Epithelial cell of esophagus (primary cell): ENCODE data around the gene CELF1.
A peak's percentile ranks its signal among the peaks of the same experiment; 100 is the strongest.
"Not testable (repeated sequence)": the region's sequence is repeated elsewhere in the genome, so short reads cannot be mapped to it uniquely, and the experiment has no call there.

Experiments used
- DNase-seq: peaks from one replicate; pipeline ENCODE4 v3.0.0; 2010; ENCODE audit warnings: low read depth
- H3K4me3 ChIP-seq: 2 replicates; pipeline ENCODE4 v1.5.1; 2011; ENCODE audit warnings: mild to moderate bottlenecking, low read length, control low read depth
- TF ChIP-seq, protein P1 (sequence below): IDR thresholded peaks from 2 replicates; pipeline ENCODE4 v1.5.1; 2011; ENCODE audit warnings: low read depth, mild to moderate bottlenecking, low read length, control low read depth, inconsistent platforms; ENCODE audit not compliant: insufficient read depth; ENCODE audit errors: missing control alignments

CELF1 gene

GRCh38 chr11:47551086-47551485 is 1.8 kb downstream of the CELF1 start:
- TF ChIP-seq, protein P1, sequence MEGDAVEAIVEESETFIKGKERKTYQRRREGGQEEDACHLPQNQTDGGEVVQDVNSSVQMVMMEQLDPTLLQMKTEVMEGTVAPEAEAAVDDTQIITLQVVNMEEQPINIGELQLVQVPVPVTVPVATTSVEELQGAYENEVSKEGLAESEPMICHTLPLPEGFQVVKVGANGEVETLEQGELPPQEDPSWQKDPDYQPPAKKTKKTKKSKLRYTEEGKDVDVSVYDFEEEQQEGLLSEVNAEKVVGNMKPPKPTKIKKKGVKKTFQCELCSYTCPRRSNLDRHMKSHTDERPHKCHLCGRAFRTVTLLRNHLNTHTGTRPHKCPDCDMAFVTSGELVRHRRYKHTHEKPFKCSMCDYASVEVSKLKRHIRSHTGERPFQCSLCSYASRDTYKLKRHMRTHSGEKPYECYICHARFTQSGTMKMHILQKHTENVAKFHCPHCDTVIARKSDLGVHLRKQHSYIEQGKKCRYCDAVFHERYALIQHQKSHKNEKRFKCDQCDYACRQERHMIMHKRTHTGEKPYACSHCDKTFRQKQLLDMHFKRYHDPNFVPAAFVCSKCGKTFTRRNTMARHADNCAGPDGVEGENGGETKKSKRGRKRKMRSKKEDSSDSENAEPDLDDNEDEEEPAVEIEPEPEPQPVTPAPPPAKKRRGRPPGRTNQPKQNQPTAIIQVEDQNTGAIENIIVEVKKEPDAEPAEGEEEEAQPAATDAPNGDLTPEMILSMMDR = peak; percentile 47
- DNase-seq = peak; percentile 40
- H3K4me3 ChIP-seq = peak overlapping the region; percentile 85

DNA sequence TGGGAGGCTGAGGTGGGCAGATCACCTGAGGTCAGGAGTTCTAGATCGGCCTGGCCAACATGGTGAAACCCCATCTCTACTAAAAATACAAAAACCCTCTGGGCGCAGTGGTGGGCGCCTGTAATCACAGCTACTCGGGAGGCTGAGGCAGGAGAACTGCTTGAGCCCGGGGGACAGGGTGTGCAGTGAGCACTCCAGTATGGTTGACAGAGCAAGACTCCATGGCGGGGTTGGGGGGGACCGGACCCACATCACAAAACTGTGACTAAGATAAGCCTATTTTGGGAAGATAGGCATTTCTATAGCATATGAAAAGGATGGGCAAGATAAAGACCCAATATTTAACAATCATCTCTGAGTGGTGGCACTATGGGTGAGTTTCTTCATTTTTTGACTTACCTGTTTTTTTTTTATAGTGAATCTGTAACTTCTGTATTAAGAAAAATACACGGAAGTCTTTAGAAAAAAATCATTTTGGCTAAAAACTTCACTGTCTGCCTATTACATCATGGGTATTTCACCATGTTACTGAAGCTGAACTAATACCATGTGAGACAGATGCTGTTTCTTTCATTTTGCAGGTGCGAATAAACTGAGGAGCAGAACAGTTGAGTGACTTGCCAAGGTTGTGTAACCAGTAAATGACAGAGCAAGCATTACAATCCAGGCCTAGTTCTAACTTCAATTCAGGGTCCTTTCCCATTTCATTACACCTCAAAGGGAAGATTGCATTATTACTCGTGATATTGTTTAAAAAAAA is 2.5 kb downstream of the CELF1 start:
- TF ChIP-seq, protein P1 = no peak
- DNase-seq = peak; percentile 30
- no peak overlapping the region for H3K4me3 ChIP-seq

GRCh38 chr11:47546274-47546673 is 6.7 kb downstream of the CELF1 start:
- H3K4me3 ChIP-seq, DNase-seq: not testable (repeated sequence)

- TF ChIP-seq, protein P1 = no peak
- no peak overlapping the region for H3K4me3 ChIP-seq
- DNase-seq = no peak
Measured at GRCh38 chr11:47545298-47545697, 7.6 kb downstream of the CELF1 start.

- H3K4me3 ChIP-seq = no peak overlapping the region
- DNase-seq = peak; percentile 12
- TF ChIP-seq, protein P1 = no peak
Measured at GRCh38 chr11:47541070-47541469, 11.9 kb downstream of the CELF1 start.

GRCh38 chr11:47539681-47540039 is 13.3 kb downstream of the CELF1 start:
- DNase-seq = peak; percentile 22
- TF ChIP-seq, protein P1 = no peak
- H3K4me3 ChIP-seq = no peak overlapping the region

GRCh38 chr11:47538741-47539565 is 14.0 kb downstream of the CELF1 start:
- H3K4me3 ChIP-seq = no peak overlapping the region
- DNase-seq = no peak
- TF ChIP-seq, protein P1 = no peak
